BE2C (cell line): Measurements from ENCODE around the gene SWT1.
"Not testable (repeated sequence)": the region's sequence is repeated elsewhere in the genome, so short reads cannot be mapped to it uniquely, and the experiment has no call there.

ENCODE experiments used
- DNase-seq: peaks from one replicate; pipeline ENCODE4 v3.0.0-alpha.2; 2020
- H3K27me3 ChIP-seq: fragments of 250-450 bp; sonication (Bioruptor Pico); 2 replicates; pipeline ENCODE4 v1.5.1; 2020; ENCODE audit warnings: mild to moderate bottlenecking
- H3K36me3 ChIP-seq: fragments of 250-450 bp; sonication (Bioruptor Pico); 2 replicates; pipeline ENCODE4 v1.5.1; 2020; ENCODE audit warnings: mild to moderate bottlenecking
- H3K4me1 ChIP-seq: fragments of 250-450 bp; sonication (Bioruptor Pico); 2 replicates; pipeline ENCODE4 v1.5.1; 2020
- H3K4me3 ChIP-seq: 2 replicates; pipeline ENCODE4 v1.5.1; 2011; ENCODE audit warnings: low read depth, low read length
- H3K9me3 ChIP-seq: fragments of 250-450 bp; sonication (Bioruptor Pico); 2 replicates; pipeline ENCODE4 v1.5.1; 2020
- CTCF ChIP-seq: IDR thresholded peaks from 2 replicates; pipeline ENCODE4 v1.5.1; 2012; ENCODE audit warnings: mild to moderate bottlenecking, low read depth, low read length

Gene SWT1

GRCh38 chr1:185159966-185160365 is 3.0 kb downstream of the SWT1 start:
- Histone ChIP-seq H3K9me3 (no peaks in the 10 kb centered on the region), H3K27me3 (no peaks in the 10 kb centered on the region), H3K36me3 (no peaks in the 10 kb centered on the region), H3K4me3 (no peak overlapping the region), H3K4me1 (no peaks in the 10 kb centered on the region)
- TF ChIP-seq CTCF, result no peak
- DNase-seq, result no peak

- H3K36me3 ChIP-seq, result no peaks in the 10 kb centered on the region
- H3K4me3 ChIP-seq, result no peak overlapping the region
- TF ChIP-seq CTCF, result no peak
- H3K4me1 ChIP-seq, result no peaks in the 10 kb centered on the region
- DNase-seq, result no peak
- no peaks in the 10 kb centered on the region for H3K27me3 ChIP-seq
- H3K9me3 ChIP-seq, result no peaks in the 10 kb centered on the region
These were observed 5.5 kb downstream of the SWT1 start for GRCh38 chr1:185162491-185162890.

GRCh38 chr1:185166106-185166505 is 9.1 kb downstream of the SWT1 start:
- Histone ChIP-seq H3K4me1 (no peaks in the 10 kb centered on the region), H3K4me3 (no peak overlapping the region), H3K9me3 (no peaks in the 10 kb centered on the region), H3K36me3 (no peaks in the 10 kb centered on the region), H3K27me3 (no peaks in the 10 kb centered on the region)
- DNase-seq, result no peak
- no peak for TF ChIP-seq CTCF

- TF ChIP-seq CTCF, result peak; percentile 93
- Histone ChIP-seq H3K36me3 (no peaks in the 10 kb centered on the region), H3K27me3 (no peaks in the 10 kb centered on the region), H3K4me3 (peak overlapping the region; percentile 14), H3K4me1 (no peaks in the 10 kb centered on the region), H3K9me3 (no peaks in the 10 kb centered on the region)
- DNase-seq, result peak; percentile 65
These were observed 13.4 kb downstream of the SWT1 start for GRCh38 chr1:185170291-185170848.

- Histone ChIP-seq H3K27me3 (no peaks in the 10 kb centered on the region), H3K4me3 (no peak overlapping the region), H3K36me3 (no peaks in the 10 kb centered on the region), H3K4me1 (no peaks in the 10 kb centered on the region), H3K9me3 (no peaks in the 10 kb centered on the region)
- DNase-seq, result no peak
- no peak for TF ChIP-seq CTCF
These were observed 36.8 kb downstream of the SWT1 start for GRCh38 chr1:185193756-185194155.

GRCh38 chr1:185198712-185199111 is 41.7 kb downstream of the SWT1 start:
- DNase-seq, H3K4me1 ChIP-seq, H3K36me3 ChIP-seq, H3K9me3 ChIP-seq, H3K4me3 ChIP-seq, H3K27me3 ChIP-seq: not testable (repeated sequence)

GRCh38 chr1:185200889-185201288 is 43.9 kb downstream of the SWT1 start:
- Histone ChIP-seq H3K27me3 (no peaks in the 10 kb centered on the region), H3K36me3 (no peaks in the 10 kb centered on the region), H3K4me1 (no peaks in the 10 kb centered on the region), H3K9me3 (no peaks in the 10 kb centered on the region), H3K4me3 (no peak overlapping the region)
- no peak for TF ChIP-seq CTCF
- DNase-seq, result no peak
